Measurements from ENCODE around the gene TACSTD2. TPM values are rescaled to one million over a fixed set of nuclear protein-coding genes. Genes with fewer than 3 reads are reported as not detected.

Gene TACSTD2
- total RNA-seq, 1 experiment from 2014 or later, result 0.28 TPM

DNA sequence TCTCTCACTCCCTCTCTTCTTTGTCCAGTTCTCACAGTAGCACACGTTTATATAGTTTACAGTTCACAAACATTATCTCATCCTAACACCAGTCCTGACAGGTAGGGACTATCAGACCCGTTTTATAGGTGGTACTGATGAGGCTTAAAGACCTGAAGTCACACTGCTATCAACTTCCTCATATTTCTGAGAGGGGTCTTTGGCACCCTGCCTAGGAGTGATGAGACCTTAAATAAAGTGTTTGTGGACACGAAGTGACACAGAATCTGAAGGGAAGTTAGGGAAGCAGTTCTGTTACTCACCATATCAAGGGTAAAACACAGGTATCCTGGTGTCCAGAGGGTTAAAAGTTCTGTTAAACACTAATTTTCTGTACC lies 590 bp upstream of the TACSTD2 start:
- ATAC-seq (no peak), DNase-seq (ENCODE audit: low read depth, low spot score) (no peak)
- no peak overlapping the region for H3K27ac ChIP-seq (ENCODE audit: low read length)
- ChIA-PET CTCF (no interaction called here), POLR2A (no interaction called here)
- no TSS peak for BruUV-seq (replicated peaks)
- intact Hi-C loops (cut with micrococcal nuclease; ENCODE audit: unreplicated experiment) (no loop called here), in situ Hi-C loops (cut with HindIII; ENCODE audit: low pct_unique_long_range_greater_than_20kb, low sequenced_read_pairs) (no loop called here)
- TF ChIP-seq, protein P1, sequence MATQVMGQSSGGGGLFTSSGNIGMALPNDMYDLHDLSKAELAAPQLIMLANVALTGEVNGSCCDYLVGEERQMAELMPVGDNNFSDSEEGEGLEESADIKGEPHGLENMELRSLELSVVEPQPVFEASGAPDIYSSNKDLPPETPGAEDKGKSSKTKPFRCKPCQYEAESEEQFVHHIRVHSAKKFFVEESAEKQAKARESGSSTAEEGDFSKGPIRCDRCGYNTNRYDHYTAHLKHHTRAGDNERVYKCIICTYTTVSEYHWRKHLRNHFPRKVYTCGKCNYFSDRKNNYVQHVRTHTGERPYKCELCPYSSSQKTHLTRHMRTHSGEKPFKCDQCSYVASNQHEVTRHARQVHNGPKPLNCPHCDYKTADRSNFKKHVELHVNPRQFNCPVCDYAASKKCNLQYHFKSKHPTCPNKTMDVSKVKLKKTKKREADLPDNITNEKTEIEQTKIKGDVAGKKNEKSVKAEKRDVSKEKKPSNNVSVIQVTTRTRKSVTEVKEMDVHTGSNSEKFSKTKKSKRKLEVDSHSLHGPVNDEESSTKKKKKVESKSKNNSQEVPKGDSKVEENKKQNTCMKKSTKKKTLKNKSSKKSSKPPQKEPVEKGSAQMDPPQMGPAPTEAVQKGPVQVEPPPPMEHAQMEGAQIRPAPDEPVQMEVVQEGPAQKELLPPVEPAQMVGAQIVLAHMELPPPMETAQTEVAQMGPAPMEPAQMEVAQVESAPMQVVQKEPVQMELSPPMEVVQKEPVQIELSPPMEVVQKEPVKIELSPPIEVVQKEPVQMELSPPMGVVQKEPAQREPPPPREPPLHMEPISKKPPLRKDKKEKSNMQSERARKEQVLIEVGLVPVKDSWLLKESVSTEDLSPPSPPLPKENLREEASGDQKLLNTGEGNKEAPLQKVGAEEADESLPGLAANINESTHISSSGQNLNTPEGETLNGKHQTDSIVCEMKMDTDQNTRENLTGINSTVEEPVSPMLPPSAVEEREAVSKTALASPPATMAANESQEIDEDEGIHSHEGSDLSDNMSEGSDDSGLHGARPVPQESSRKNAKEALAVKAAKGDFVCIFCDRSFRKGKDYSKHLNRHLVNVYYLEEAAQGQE (IDR thresholded peaks at IDR 0.05; ENCODE audit: insufficient read depth in 1 of 2, low read depth in 2 of 2, low read length in 1 of 2), result no peak
- TF ChIP-seq SIN3A (IDR thresholded peaks at IDR 0.05; ENCODE audit: borderline replicate concordance, insufficient read depth, low read depth, low read length), result no peak
- TF ChIP-seq, protein P2, sequence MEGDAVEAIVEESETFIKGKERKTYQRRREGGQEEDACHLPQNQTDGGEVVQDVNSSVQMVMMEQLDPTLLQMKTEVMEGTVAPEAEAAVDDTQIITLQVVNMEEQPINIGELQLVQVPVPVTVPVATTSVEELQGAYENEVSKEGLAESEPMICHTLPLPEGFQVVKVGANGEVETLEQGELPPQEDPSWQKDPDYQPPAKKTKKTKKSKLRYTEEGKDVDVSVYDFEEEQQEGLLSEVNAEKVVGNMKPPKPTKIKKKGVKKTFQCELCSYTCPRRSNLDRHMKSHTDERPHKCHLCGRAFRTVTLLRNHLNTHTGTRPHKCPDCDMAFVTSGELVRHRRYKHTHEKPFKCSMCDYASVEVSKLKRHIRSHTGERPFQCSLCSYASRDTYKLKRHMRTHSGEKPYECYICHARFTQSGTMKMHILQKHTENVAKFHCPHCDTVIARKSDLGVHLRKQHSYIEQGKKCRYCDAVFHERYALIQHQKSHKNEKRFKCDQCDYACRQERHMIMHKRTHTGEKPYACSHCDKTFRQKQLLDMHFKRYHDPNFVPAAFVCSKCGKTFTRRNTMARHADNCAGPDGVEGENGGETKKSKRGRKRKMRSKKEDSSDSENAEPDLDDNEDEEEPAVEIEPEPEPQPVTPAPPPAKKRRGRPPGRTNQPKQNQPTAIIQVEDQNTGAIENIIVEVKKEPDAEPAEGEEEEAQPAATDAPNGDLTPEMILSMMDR (IDR thresholded peaks at IDR 0.05), result no peak
- no peak for TF ChIP-seq TCF7L2 (IDR thresholded peaks at IDR 0.05; ENCODE audit: low read depth, low read length)
- no peak for TF ChIP-seq POLR2AphosphoS5 (IDR thresholded peaks at IDR 0.05; ENCODE audit: low read depth, low read length)
- no peaks in the 10 kb centered on the region for H3K9me3 ChIP-seq (ENCODE audit: control insufficient read depth, insufficient read depth, low read depth, low read length)
- peaks cover 41% of the 10 kb centered on the region for H3K27me3 ChIP-seq (ENCODE audit: control insufficient read depth, insufficient read depth, low read length)
- H3K4me1 ChIP-seq (ENCODE audit: control insufficient read depth, insufficient read depth, low read length), result no peaks in the 10 kb centered on the region
- no peak overlapping the region for H3K4me3 ChIP-seq (ENCODE audit: low read depth in 2 of 2, low read length in 2 of 2)
- H3K36me3 ChIP-seq (ENCODE audit: control insufficient read depth, insufficient read depth, low read length), result no peaks in the 10 kb centered on the region

DNA sequence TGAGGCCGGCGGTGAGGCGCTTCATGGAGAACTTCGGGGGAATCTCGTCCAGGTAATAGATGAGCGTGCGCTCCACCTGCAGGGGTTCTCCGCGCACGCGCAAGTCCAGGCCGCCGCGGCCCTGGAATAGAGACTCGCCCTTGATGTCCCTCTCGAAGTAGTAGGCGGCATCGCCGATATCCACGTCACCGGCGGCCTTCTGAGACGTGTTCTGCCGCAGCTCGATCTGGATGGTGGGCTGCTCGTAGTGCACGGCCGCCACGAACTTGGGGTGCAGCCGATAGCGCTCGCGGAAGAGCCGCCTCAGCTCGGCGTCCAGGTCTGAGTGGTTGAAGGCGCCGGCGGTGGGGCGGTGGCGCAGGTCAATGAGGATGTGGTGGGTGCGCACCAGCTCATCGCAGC lies 726 bp downstream of the TACSTD2 start:
- ATAC-seq (peak; percentile 54), DNase-seq (ENCODE audit: low read depth, low spot score) (no peak)
- ChIA-PET POLR2A (no interaction called here), CTCF (no interaction called here)
- H3K27me3 ChIP-seq (ENCODE audit: control insufficient read depth, insufficient read depth, low read length), result peaks cover 51% of the 10 kb centered on the region
- H3K27ac ChIP-seq (ENCODE audit: low read length), result no peak overlapping the region
- no peaks in the 10 kb centered on the region for H3K4me1 ChIP-seq (ENCODE audit: control insufficient read depth, insufficient read depth, low read length)
- in situ Hi-C loops (cut with HindIII; ENCODE audit: low pct_unique_long_range_greater_than_20kb, low sequenced_read_pairs), result no loop called here
- peak overlapping the region; percentile 17 to 45 for H3K4me3 ChIP-seq (ENCODE audit: low read depth in 2 of 2, low read length in 2 of 2)
- no peaks in the 10 kb centered on the region for H3K36me3 ChIP-seq (ENCODE audit: control insufficient read depth, insufficient read depth, low read length)
- TF ChIP-seq POLR2AphosphoS5 (IDR thresholded peaks at IDR 0.05; ENCODE audit: low read depth, low read length), result no peak
- no peak for TF ChIP-seq SIN3A (IDR thresholded peaks at IDR 0.05; ENCODE audit: borderline replicate concordance, insufficient read depth, low read depth, low read length)
- no peak for TF ChIP-seq TCF7L2 (IDR thresholded peaks at IDR 0.05; ENCODE audit: low read depth, low read length)
- TF ChIP-seq, protein P2 (IDR thresholded peaks at IDR 0.05), result no peak
- BruUV-seq (replicated peaks), result no TSS peak
- intact Hi-C loops (cut with micrococcal nuclease; ENCODE audit: unreplicated experiment), result no loop called here
- no peaks in the 10 kb centered on the region for H3K9me3 ChIP-seq (ENCODE audit: control insufficient read depth, insufficient read depth, low read depth, low read length)

All from Panc1 (cell line).